Neuronal stem cell (in vitro differentiated cells): ENCODE results near the gene NFATC4.

ENCODE experiments used
- DNase-seq: peaks from one replicate; pipeline ENCODE4 v3.0.0-alpha.2; 2013; ENCODE audit warnings: low spot score
- H2AFZ ChIP-seq: one replicate; pipeline ENCODE4 v1.6.1; 2013; ENCODE audit warnings: mild to moderate bottlenecking, low read length, inconsistent platforms
- H2AK5ac ChIP-seq: 2 replicates; pipeline ENCODE4 v1.6.1; 2013; ENCODE audit warnings: low read depth, mild to moderate bottlenecking, inconsistent platforms, low read length, moderate library complexity, mixed read lengths
- H2BK120ac ChIP-seq: 2 replicates; pipeline ENCODE4 v1.6.1; 2013; ENCODE audit warnings: low read depth, mild to moderate bottlenecking, inconsistent platforms, low read length, moderate library complexity, mixed read lengths
- H2BK12ac ChIP-seq: one replicate; pipeline ENCODE4 v1.6.1; 2013; ENCODE audit warnings: low read length, inconsistent platforms
- H2BK15ac ChIP-seq: 2 replicates; pipeline ENCODE4 v1.6.1; 2013; ENCODE audit warnings: mild to moderate bottlenecking, low read length, inconsistent platforms, mixed read lengths
- H2BK5ac ChIP-seq: one replicate; pipeline ENCODE4 v1.6.1; 2013; ENCODE audit warnings: inconsistent platforms, mild to moderate bottlenecking, low read length, moderate library complexity
- H3K14ac ChIP-seq: one replicate; pipeline ENCODE4 v1.6.1; 2013; ENCODE audit warnings: low read length, inconsistent platforms
- H3K18ac ChIP-seq: 2 replicates; pipeline ENCODE4 v1.6.1; 2013; ENCODE audit warnings: low read length, inconsistent platforms
- H3K23ac ChIP-seq: 2 replicates; pipeline ENCODE4 v1.6.1; 2013; ENCODE audit warnings: low read depth, mild to moderate bottlenecking, mixed read lengths, low read length, inconsistent platforms; ENCODE audit not compliant: poor library complexity
- H3K27ac ChIP-seq: replicated peaks from 3 replicates; pipeline ENCODE4 v1.5.1; 2013; ENCODE audit warnings: low read length, inconsistent platforms
- H3K27me3 ChIP-seq, 3 experiments: 2 replicates each; pipeline ENCODE4 v1.6.1; 2013; ENCODE audit warnings: low read length in 3 of 3, mild to moderate bottlenecking in 2 of 3, inconsistent platforms in 1 of 3, low read depth in 1 of 3, mixed read lengths in 1 of 3, moderate library complexity in 1 of 3; ENCODE audit not compliant: control insufficient read depth in 3 of 3, insufficient read depth in 3 of 3
- H3K36me3 ChIP-seq, 2 donors: replicated peaks in 1 of 2; 2 replicates each; pipeline ENCODE4 v1.6.1; 2013; ENCODE audit warnings: low read length in 2 of 2; ENCODE audit not compliant: control insufficient read depth in 2 of 2, insufficient read depth in 2 of 2
- H3K4ac ChIP-seq: 2 replicates; pipeline ENCODE4 v1.6.1; 2013; ENCODE audit warnings: inconsistent platforms, mild to moderate bottlenecking, low read length, moderate library complexity
- H3K4me1 ChIP-seq, 2 donors: 1 replicate in 1 of 2; 2 replicates in 1 of 2; pipeline ENCODE4 v1.6.1; 2013; ENCODE audit warnings: low read length in 2 of 2, low read depth in 1 of 2; ENCODE audit not compliant: control insufficient read depth in 2 of 2, insufficient read depth in 1 of 2
- H3K4me2 ChIP-seq: one replicate; pipeline ENCODE4 v1.6.1; 2013; ENCODE audit warnings: mild to moderate bottlenecking, low read length, inconsistent platforms; ENCODE audit not compliant: insufficient read depth, poor library complexity, severe bottlenecking
- H3K4me3 ChIP-seq, 2 donors: 2 replicates each; pipeline ENCODE4 v1.5.1; 2013; ENCODE audit warnings: low read length in 2 of 2, mild to moderate bottlenecking in 2 of 2, inconsistent platforms in 1 of 2, moderate library complexity in 1 of 2
- H3K79me1 ChIP-seq: one replicate; pipeline ENCODE4 v1.6.1; 2013; ENCODE audit warnings: low read depth, mild to moderate bottlenecking, inconsistent platforms, low read length, moderate library complexity
- H3K9ac ChIP-seq: one replicate; pipeline ENCODE4 v1.6.1; 2013; ENCODE audit warnings: mild to moderate bottlenecking, low read depth, low read length, inconsistent platforms; ENCODE audit not compliant: poor library complexity
- H3K9me3 ChIP-seq, 2 donors: replicated peaks in 1 of 2; 2 replicates each; pipeline versions ENCODE3 to v1.6.1; 2013; ENCODE audit warnings: low read length in 2 of 2, mild to moderate bottlenecking in 2 of 2, inconsistent platforms in 1 of 2, low read depth in 1 of 2, mixed read lengths in 1 of 2, moderate library complexity in 1 of 2; ENCODE audit not compliant: control insufficient read depth in 2 of 2, insufficient read depth in 1 of 2
- H4K8ac ChIP-seq: one replicate; pipeline ENCODE4 v1.6.1; 2013; ENCODE audit warnings: low read depth, mild to moderate bottlenecking, inconsistent platforms, low read length, moderate library complexity
- H4K91ac ChIP-seq: one replicate; pipeline ENCODE4 v1.6.1; 2013; ENCODE audit warnings: low read length, low read depth, mild to moderate bottlenecking, inconsistent platforms; ENCODE audit not compliant: poor library complexity
- WGBS, 2 donors: extraction: QIAGEN DNeasy Blood & Tissue Kit; methylation state at CpG; one replicate each; pipeline ENCODE4 v1.1.7; 2013; ENCODE audit warnings: missing lambda C conversion rate in 2 of 2, mixed read lengths in 1 of 2; ENCODE audit not compliant: insufficient read length in 2 of 2, insufficient replicate concordance in 1 of 2; ENCODE audit errors: extremely low coverage in 2 of 2; 5-methylcytosine and 5-hydroxymethylcytosine counted together

Gene NFATC4

DNA sequence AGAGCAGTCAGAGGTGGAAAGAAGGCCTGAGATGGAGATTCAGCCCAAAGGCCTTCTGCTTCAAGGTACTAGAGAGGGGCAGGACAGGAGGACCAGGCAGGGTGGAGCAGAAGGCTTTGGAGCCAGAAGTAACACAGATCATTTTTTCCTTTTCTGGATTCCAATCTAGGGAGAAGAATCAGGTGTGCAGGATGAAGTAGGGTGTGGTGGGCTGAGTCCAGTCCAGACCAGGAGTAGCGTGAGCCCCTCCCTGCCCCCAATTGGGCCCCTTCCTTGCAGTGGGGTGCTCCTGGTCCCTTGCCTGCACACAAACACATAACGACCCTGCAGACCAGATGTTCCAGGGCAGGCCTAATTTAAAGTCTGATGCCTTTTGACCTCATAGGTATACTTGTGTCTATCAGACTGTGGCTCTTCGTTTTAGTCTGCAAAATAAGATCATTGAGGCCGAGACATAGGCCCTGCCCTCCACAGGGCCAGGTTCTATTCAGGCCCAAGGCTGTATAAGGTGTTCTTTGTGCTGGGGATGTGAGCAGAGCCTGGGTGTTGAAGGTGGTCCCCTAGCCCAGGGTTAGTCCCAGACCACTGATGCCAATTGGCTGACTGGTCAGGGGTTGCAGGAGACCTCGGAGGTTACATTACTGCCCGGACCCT, 29.8 kb downstream of the NFATC4 start:
- Histone ChIP-seq H3K27ac (peak overlapping the region; percentile 1), H2BK5ac (no peak overlapping the region), H3K4me3 (no peak overlapping the region), H2BK12ac (peak overlapping the region; percentile 23), H3K27me3 (peaks cover 0 to 78% (median 0%) of the 10 kb centered on the region in 3 experiments), H2BK15ac (no peak overlapping the region), H4K8ac (no peak overlapping the region), H3K79me1 (peaks cover 3% of the 10 kb centered on the region), H3K36me3 (no peaks in the 10 kb centered on the region), H3K9ac (no peak overlapping the region), H3K4me2 (no peak overlapping the region), H2AFZ (peak overlapping the region; percentile 92), H3K4ac (no peak overlapping the region), H3K18ac (peak overlapping the region; percentile 68), H3K4me1 (peaks cover 11 to 21% of the 10 kb centered on the region in 2 donors), H4K91ac (no peak overlapping the region), H3K14ac (no peak overlapping the region), H3K23ac (no peak overlapping the region), H3K9me3 (peaks cover 0 to 3% of the 10 kb centered on the region in 2 donors), H2BK120ac (no peak overlapping the region), H2AK5ac (peak overlapping the region; percentile 80)
- no peak for DNase-seq
- WGBS, 2 donors, result no CpG with 5 or more reads among the region's 6 CpGs

DNA sequence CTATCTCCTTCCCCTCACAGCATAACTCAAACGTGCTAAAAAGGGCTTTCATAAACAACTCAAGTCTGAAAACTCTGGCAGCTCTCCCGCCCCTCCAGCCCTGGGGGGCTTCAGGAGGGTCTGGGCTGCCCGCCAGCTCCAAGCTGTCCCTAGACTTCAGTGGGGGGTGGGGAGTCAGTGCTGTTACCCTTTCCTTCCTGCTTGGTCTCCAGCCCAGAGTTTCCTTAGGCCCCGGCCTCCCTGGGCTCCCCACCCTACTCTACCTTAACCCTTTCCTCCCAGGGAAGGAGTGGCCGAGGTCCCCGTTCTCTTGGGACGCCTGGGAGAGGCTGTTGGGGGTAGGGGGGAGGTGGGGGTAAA, 30.3 kb downstream of the NFATC4 start:
- Histone ChIP-seq H2BK12ac (no peak overlapping the region), H3K79me1 (peaks cover 3% of the 10 kb centered on the region), H3K4me2 (no peak overlapping the region), H3K27ac (peak overlapping the region; percentile 1), H3K23ac (no peak overlapping the region), H3K4me3 (peak overlapping the region in 1 of 2 donors; percentile 47), H4K91ac (no peak overlapping the region), H2BK15ac (no peak overlapping the region), H3K9ac (no peak overlapping the region), H2BK5ac (peak overlapping the region; percentile 56), H2BK120ac (no peak overlapping the region), H4K8ac (peak overlapping the region; percentile 33), H3K4me1 (peaks cover 11 to 22% of the 10 kb centered on the region in 2 donors), H3K36me3 (no peaks in the 10 kb centered on the region), H3K27me3 (peaks cover 0 to 80% (median 0%) of the 10 kb centered on the region in 3 experiments), H3K4ac (no peak overlapping the region), H3K9me3 (peaks cover 0 to 3% of the 10 kb centered on the region in 2 donors), H2AK5ac (no peak overlapping the region), H3K18ac (peak overlapping the region; percentile 53), H2AFZ (peak overlapping the region; percentile 92), H3K14ac (no peak overlapping the region)
- DNase-seq, result peak; percentile 42
- WGBS, 2 donors, result no CpG with 5 or more reads among the region's 7 CpGs

DNA sequence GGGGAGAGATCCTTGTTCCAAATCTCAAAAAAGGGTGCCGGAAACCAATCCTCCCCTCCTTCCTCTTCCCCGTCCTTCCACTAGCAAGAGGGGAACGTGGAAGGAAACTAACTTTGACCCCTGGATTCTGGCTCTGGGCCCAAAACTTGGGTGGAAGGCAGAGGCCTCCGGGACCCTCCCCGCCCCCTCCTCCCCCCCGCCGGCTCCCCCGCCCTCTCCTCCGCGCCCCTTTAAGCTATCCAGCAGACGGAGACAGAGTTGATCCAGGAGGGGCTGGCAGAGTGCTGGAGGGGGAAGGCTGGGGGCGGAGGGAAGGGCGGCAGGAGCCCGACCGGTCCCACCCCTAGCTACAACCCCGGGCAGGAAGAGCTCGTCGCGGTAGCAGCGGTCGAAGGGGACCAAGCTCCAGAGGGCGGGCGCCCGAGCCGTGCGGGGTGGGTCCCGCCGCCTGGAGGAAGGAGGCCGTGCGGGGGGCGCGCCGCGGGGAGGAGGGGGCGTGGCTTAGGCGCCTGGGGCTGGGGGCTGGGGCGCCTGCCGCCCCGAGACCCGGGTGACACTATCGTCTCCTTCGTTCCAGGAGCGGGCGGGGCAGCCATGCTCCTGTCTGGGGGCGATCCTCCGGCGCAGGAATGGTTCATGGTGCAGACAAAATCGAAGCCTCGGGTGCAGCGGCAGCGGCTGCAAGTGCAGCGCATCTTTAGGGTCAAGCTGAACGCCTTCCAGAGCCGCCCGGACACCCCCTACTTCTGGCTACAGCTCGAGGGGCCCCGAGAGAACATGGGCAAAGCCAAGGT, 30.9 kb downstream of the NFATC4 start, which contains the start of gene NYNRIN:
TSS of gene NYNRIN (plus strand) at position 351 of the 794 bp plus-strand sequence. CDS start at position 595, 244 bp downstream.
- no peak within 1 kb of the TSS for H2BK12ac ChIP-seq
- DNase-seq, result peak; percentile 62
- peaks cover 11 to 25% of the 10 kb centered on the region in 2 donors for H3K4me1 ChIP-seq
- peak within 1 kb of the TSS; percentile 92 for H2AFZ ChIP-seq
- H2BK5ac ChIP-seq, result peak within 1 kb of the TSS; percentile 84
- no CpG with 5 or more reads among the region's 57 CpGs for WGBS, 2 donors
- peak within 1 kb of the TSS; percentile 49 for H3K14ac ChIP-seq
- H3K27me3 ChIP-seq, result peaks cover 0 to 76% (median 0%) of the 10 kb centered on the region in 3 experiments
- no peak within 1 kb of the TSS for H3K4ac ChIP-seq
- peak within 1 kb of the TSS; percentile 91 for H3K18ac ChIP-seq
- H3K4me3 ChIP-seq, result peak within 1 kb of the TSS; percentile 47 to 85
- H3K79me1 ChIP-seq, result peaks cover 3% of the 10 kb centered on the region
- peak within 1 kb of the TSS; percentile 97 for H3K4me2 ChIP-seq
- peak within 1 kb of the TSS; percentile 61 for H2BK15ac ChIP-seq
- H3K23ac ChIP-seq, result no peak within 1 kb of the TSS
- peak within 1 kb of the TSS; percentile 80 for H2AK5ac ChIP-seq
- peak within 1 kb of the TSS; percentile 91 for H3K9ac ChIP-seq
- no peak within 1 kb of the TSS for H4K91ac ChIP-seq
- peak within 1 kb of the TSS; percentile 1 for H3K27ac ChIP-seq
- H3K9me3 ChIP-seq, result peaks cover 0 to 3% of the 10 kb centered on the region in 2 donors
- no peak within 1 kb of the TSS for H2BK120ac ChIP-seq
- no peaks in the 10 kb centered on the region for H3K36me3 ChIP-seq
- peak within 1 kb of the TSS; percentile 33 for H4K8ac ChIP-seq

DNA sequence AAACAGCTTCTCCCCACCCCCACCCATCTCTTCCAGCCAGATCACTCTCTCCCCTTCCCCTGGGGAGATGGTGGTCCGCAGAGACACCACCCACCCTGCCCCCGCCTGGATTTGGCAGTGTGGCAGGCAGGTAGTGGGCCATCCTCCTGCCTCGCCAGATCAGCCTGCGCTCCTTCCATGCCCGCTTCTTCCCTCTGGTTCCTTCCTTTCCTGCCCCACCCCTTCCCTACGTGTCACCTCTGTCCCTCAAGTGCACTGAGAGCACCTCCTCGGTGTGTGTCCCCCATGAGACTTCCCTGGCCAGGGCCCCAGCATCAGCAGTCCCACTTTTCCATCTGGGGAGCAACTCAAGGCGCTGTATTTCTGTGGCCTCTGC, 31.5 kb downstream of the NFATC4 start:
- no peak overlapping the region for H4K8ac ChIP-seq
- H4K91ac ChIP-seq, result no peak overlapping the region
- DNase-seq, result no peak
- H3K4me3 ChIP-seq, result peak overlapping the region; percentile 47 to 85
- no peak overlapping the region for H3K4ac ChIP-seq
- H3K14ac ChIP-seq, result peak overlapping the region; percentile 49
- H2BK5ac ChIP-seq, result peak overlapping the region; percentile 84
- H3K9ac ChIP-seq, result peak overlapping the region; percentile 91
- H2AK5ac ChIP-seq, result peak overlapping the region; percentile 16
- H3K27ac ChIP-seq, result no peak overlapping the region
- H3K4me1 ChIP-seq, result peaks cover 11 to 26% of the 10 kb centered on the region in 2 donors
- H2BK15ac ChIP-seq, result peak overlapping the region; percentile 61
- H3K4me2 ChIP-seq, result peak overlapping the region; percentile 97
- peaks cover 0 to 71% (median 0%) of the 10 kb centered on the region in 3 experiments for H3K27me3 ChIP-seq
- H3K36me3 ChIP-seq, result no peaks in the 10 kb centered on the region
- H2BK12ac ChIP-seq, result no peak overlapping the region
- H3K23ac ChIP-seq, result no peak overlapping the region
- peaks cover 3% of the 10 kb centered on the region for H3K79me1 ChIP-seq
- WGBS, 2 donors, result no CpG with 5 or more reads among the region's 8 CpGs
- no peak overlapping the region for H2BK120ac ChIP-seq
- H3K18ac ChIP-seq, result peak overlapping the region; percentile 91
- peak overlapping the region; percentile 92 for H2AFZ ChIP-seq
- H3K9me3 ChIP-seq, result peaks cover 0 to 3% of the 10 kb centered on the region in 2 donors
